GM12873 (cell line): ENCODE results near the gene PEPD.

Experiments used
- TF ChIP-seq, protein P1 (sequence below): IDR thresholded peaks from 2 replicates; pipeline ENCODE4 v1.5.1; 2012; ENCODE audit warnings: low read depth, mild to moderate bottlenecking, moderate library complexity, low read length, control low read depth; ENCODE audit not compliant: insufficient read depth; ENCODE audit errors: missing control alignments

PEPD gene

DNA sequence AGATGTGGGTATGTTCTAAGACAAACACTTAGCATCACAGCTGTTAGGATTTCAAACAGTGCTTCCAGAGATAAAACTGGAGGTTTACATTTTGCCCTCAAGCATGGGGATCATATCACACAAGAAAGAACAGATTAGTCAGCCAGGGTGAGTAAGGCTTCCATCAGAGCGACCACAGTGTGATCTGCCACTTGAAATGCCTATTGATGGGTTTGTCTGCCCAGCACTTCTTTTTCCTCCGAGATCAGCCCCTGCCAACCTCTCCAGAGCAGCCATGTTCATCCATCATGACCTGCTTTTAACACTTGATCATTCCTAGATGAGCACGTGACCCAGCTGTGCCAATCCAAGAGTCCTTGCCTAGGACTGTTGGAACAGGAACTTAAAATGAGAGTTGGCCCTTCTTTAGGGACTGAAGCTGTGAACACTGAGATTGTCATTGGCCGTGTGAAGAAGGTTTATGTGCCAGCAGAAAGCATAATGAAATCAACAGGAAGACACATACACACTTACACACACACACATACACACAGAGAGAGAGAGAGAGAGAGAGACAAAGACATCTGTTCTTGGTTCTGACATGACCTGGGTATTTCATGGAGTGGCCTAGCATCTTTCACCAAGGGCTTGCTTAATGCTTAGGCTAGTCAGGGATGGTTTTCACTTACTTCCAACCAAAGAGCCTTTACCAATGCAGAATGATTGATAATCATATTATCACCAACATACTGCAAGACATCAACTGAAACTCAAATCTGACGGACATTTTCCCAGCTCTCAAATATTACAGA is 153.3 kb downstream of the PEPD start:
- TF ChIP-seq, protein P1, sequence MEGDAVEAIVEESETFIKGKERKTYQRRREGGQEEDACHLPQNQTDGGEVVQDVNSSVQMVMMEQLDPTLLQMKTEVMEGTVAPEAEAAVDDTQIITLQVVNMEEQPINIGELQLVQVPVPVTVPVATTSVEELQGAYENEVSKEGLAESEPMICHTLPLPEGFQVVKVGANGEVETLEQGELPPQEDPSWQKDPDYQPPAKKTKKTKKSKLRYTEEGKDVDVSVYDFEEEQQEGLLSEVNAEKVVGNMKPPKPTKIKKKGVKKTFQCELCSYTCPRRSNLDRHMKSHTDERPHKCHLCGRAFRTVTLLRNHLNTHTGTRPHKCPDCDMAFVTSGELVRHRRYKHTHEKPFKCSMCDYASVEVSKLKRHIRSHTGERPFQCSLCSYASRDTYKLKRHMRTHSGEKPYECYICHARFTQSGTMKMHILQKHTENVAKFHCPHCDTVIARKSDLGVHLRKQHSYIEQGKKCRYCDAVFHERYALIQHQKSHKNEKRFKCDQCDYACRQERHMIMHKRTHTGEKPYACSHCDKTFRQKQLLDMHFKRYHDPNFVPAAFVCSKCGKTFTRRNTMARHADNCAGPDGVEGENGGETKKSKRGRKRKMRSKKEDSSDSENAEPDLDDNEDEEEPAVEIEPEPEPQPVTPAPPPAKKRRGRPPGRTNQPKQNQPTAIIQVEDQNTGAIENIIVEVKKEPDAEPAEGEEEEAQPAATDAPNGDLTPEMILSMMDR = no peak

DNA sequence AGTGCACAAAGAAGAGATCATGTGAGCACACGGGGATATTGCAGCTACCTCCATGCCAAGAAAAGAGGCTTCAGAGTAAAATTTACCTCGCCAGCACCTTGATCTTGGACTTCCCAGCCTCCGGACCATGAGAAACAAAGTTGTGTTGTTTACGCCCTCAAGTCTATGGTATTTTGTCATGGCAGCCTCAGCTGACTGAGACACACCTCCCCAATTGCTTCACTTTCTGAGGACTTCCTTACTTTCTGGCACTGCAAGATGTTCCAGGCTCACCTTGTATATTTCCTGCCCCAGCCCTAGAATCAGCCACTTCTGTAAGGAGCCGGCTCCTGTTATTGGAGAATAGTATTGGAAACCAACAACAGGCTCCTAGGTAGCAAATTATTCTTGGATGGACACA is 154.7 kb downstream of the PEPD start:
- TF ChIP-seq, protein P1 = no peak

DNA sequence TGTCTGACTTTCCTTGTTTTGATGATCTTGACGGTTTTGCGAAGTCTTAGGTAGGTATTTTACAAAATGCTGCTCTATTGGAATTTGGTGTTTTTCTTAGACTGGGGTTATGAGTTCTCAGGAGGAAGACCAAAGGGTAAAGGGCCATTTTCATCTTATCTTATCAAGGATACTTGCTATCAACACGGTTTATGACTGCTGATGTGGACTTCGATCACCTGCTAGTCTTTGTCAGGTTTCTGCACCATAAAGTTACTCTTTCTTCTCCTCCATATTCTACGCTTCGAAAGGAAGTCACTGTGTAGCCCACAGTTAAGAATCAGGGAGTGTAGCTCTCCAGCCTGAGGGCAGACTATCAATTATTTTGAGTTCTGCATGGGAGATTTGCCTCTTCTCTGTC is 155.5 kb downstream of the PEPD start:
- TF ChIP-seq, protein P1 = no peak

DNA sequence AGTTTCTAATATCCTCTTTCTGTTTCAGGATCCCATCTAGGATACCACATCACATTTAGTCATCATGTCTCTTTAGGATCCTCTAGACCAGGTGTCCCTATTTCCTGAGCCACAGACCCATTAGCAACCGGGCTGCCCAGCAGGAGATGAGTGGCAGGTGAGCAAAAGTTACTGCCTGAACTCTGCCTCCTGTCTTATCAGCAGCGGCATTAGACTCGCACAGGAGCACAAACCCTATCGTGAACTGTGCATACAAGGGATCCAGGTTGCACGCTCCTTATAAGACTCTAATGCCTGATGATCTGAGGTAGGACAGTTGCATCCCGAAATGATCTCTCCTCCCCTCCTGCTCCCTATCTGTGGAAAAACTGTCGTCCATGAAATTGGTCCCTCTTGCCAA is 155.9 kb downstream of the PEPD start:
- TF ChIP-seq, protein P1 = no peak

DNA sequence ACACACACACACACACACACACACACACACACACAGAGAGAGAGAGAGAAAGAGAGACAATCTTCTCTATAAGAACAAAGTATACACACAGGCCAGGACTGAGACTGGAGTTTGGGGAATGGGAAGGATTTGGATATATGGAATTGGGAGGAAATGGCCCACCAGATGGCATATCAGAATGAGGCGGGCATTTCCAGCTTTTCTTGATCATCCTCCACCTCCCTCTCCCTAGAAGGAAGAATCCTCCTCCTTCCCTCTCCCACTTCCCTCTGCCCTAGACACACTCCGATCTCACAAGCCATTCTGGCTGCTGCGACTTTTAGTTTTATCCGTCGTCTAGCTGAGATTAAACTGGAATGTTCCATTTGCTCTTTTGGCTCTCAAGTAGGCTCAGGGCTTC is 158.1 kb downstream of the PEPD start:
- TF ChIP-seq, protein P1 = no peak

DNA sequence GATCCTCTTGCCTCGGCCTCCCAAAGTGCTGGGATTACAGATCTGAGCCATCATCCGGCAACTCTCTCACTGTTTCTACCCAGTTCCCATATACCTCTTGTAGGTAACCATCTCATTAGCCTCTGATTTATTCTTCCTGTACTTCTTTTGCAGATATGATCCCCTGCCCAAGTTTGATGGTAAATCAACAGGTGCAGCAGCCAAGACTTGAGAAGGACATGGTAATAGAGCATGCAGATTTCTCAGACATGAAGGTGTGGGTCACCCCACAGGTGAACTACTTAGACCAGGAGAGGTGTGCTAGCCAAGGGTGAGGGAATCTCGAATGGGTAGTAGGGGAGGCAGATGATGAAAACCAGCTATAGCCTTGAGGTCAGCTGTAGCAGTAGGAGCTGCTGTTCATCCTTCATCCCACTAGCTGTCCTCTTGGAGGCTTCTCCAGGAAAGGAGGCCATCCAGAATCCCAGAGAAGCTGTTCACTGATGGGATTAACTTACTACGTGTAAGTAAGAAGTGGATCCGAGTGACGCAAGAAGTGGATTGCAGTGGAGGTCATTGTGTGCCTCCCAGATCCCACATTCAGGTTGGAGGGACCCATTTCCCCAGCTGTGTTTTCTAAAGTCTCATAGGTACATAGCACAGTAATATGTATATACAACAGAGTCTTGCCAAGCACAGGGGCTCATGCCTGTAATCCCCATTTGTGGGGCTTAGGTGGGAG is 158.9 kb downstream of the PEPD start:
- TF ChIP-seq, protein P1 = no peak

DNA sequence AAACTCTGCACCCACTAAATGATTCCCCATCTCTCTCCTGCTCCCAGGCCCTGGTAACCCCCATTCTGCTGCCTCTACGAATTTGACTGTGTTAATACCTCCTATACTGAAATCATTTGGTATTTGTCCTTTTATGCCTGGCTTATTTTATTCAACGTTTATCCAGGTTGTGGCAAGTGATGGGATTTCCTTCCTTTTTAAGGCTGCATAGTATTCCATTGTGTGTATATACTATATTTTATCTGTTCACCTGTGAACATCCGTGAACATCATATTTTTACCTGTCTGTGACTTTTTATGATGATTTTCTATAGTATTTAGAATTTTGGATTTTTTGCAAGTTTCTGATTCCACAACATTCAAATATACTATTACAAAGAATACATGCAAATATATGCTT is 162.0 kb downstream of the PEPD start:
- TF ChIP-seq, protein P1 = no peak
